HepG2 (cell line): Measurements from ENCODE around the gene PCDH12. TPM values are rescaled to one million over a fixed set of nuclear protein-coding genes. Genes with fewer than 3 reads are reported as not detected.

Source experiments
- ELF1 ChIP-seq: sonication (generic); formaldehyde crosslinking; IDR thresholded peaks from 2 replicates; pipeline ENCODE4 v1.4.0; 2020; ENCODE audit warnings: missing genetic modification reagents
- JUN ChIP-seq: sonication (generic); formaldehyde crosslinking; IDR thresholded peaks from 2 replicates; pipeline ENCODE4 v1.4.0; 2020; ENCODE audit warnings: mild to moderate bottlenecking, missing genetic modification reagents
- KAT8 ChIP-seq: IDR thresholded peaks from 2 replicates; pipeline ENCODE4 v1.6.1; 2016; ENCODE audit warnings: missing genetic modification reagents, missing compliant biosample characterization
- KDM5B ChIP-seq: sonication (generic); formaldehyde crosslinking; IDR thresholded peaks from 2 replicates; pipeline ENCODE4 v1.4.0; 2020; ENCODE audit warnings: missing genetic modification reagents, mild to moderate bottlenecking, borderline replicate concordance
- MED8 ChIP-seq: sonication (generic); formaldehyde crosslinking; IDR thresholded peaks from 2 replicates; pipeline ENCODE4 v1.8.1; 2023; ENCODE audit warnings: mild to moderate bottlenecking, missing genetic modification reagents; ENCODE audit not compliant: insufficient replicate concordance
- SOX6 ChIP-seq, 2 experiments: fragments of 450-650 bp in 1 of 2; sonication (generic) in 1 of 2; formaldehyde crosslinking in 1 of 2; IDR thresholded peaks; 2 replicates each; pipeline versions ENCODE4 v1.4.0 to v1.6.1; 2017 to 2020; ENCODE audit warnings: antibody characterized with exemption in 1 of 2, mild to moderate bottlenecking in 1 of 2, missing genetic modification reagents in 1 of 2
- SPEN ChIP-seq: sonication (generic); formaldehyde crosslinking; IDR thresholded peaks from 2 replicates; pipeline ENCODE4 v1.5.1; 2020; ENCODE audit warnings: low read depth, mild to moderate bottlenecking, missing genetic modification reagents
- ZFX ChIP-seq: sonication (generic); formaldehyde crosslinking; IDR thresholded peaks from 2 replicates; pipeline ENCODE4 v1.4.0; 2020; ENCODE audit warnings: mild to moderate bottlenecking, low read depth, missing genetic modification reagents, moderate library complexity
- ZNF556 ChIP-seq: sonication (generic); formaldehyde crosslinking; IDR thresholded peaks from 2 replicates; pipeline ENCODE4 v1.4.0; 2020; ENCODE audit warnings: mild to moderate bottlenecking, missing genetic modification reagents, borderline replicate concordance
- ZNF614 ChIP-seq: IDR thresholded peaks from 2 replicates; pipeline ENCODE4 v1.6.1; 2018; ENCODE audit warnings: missing biosample characterization, missing genetic modification reagents, inconsistent platforms, borderline replicate concordance
- polyA plus RNA-seq, 8 experiments: library from polyadenylated mRNA; depleted of rRNA in 3 of 8; stranded (reverse) in 7 of 8; unstranded in 1 of 8; fragments of >200 nt; fragmentation: Illumina TruSeq in 4 of 8; extraction: Trizol in 4 of 8; gene quantifications; 2 replicates each; pipeline versions ENCODE4 v1.2.1 to v1.2.3, GENCODE V29; 2011 to 2016; ENCODE audit warnings: low read depth in 4 of 8, missing spikeins in 1 of 8, mixed read lengths in 1 of 8; ENCODE audit not compliant: insufficient read depth in 1 of 8
- total RNA-seq, 5 experiments: library from RNA; depleted of rRNA; stranded (reverse); fragments of >200 nt; fragmentation: Illumina TruSeq; extraction: Trizol; gene quantifications; 2 replicates each; pipeline ENCODE4 v1.2.3, GENCODE V29; 2016; ENCODE audit warnings: low read depth in 1 of 5
- TF ChIP-seq, protein P1 (sequence below): sonication (generic); formaldehyde crosslinking; IDR thresholded peaks from 2 replicates; pipeline ENCODE4 v1.5.0; 2020; ENCODE audit warnings: mild to moderate bottlenecking, missing genetic modification reagents, moderate library complexity
- TF ChIP-seq, protein P2 (sequence below), 2 experiments: sonication (generic) in 1 of 2; formaldehyde crosslinking in 1 of 2; IDR thresholded peaks; 2 replicates each; pipeline versions ENCODE4 v1.4.0 to v1.6.1; 2018 to 2020; ENCODE audit warnings: missing genetic modification reagents in 2 of 2, borderline replicate concordance in 1 of 2, low read depth in 1 of 2, mild to moderate bottlenecking in 1 of 2, missing biosample characterization in 1 of 2
- TF ChIP-seq, protein P3 (sequence below): sonication (generic); formaldehyde crosslinking; IDR thresholded peaks from 2 replicates; pipeline ENCODE4 v1.5.1; 2020; ENCODE audit warnings: missing genetic modification reagents, mild to moderate bottlenecking, borderline replicate concordance
- TF ChIP-seq, protein P4 (sequence below): sonication (generic); formaldehyde crosslinking; conservative IDR thresholded peaks from 2 replicates; pipeline ENCODE4 v1.4.0; 2020; ENCODE audit warnings: mild to moderate bottlenecking, missing genetic modification reagents, moderate library complexity

PCDH12 gene
- total and polyA plus RNA-seq, 2 of the 13 experiments (the other 11 are each of a cell fraction or from before 2014, with no cell fraction given) = not detected

DNA sequence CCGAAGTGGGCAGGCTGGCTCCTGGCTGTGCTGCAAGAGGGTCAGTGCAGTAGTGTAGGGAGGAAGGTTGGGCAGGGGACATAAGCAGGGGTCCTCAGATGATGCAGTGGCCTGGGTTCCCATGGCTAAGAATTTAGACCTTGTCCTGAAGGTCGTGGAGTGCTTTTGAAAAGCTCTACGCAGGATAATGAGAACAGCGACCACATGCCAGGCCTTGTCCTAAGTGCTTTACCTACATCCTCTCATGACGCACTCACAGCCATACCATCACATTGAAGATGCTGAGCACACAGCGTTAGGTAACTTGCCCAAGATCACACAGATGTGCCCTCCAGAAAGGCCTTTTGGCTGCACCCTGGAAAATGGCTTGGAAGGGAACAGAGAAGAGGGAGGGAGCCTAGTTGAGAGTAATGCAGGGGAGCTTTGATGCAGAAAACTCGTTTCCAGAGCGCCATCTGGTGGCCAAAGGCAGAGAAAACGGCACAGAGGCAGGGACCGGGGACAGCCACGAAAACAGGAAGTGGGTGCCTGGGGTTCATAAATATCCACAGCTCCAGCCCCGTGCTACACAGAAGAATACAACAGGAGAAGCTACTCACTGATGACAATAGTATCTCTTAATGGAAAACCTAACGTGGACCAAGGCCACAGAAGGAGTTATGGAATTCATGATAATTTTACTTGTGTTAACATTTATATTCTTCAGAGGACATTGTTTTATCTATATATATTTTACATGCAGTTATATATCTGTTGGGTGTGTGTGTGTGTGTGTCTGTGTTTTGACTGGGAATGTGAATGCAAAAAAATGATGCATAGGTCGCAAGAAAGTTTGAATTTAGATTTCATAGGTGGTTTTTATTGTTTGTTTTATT lies 2.7 kb upstream of the PCDH12 start (continued):
- TF ChIP-seq, protein P1, sequence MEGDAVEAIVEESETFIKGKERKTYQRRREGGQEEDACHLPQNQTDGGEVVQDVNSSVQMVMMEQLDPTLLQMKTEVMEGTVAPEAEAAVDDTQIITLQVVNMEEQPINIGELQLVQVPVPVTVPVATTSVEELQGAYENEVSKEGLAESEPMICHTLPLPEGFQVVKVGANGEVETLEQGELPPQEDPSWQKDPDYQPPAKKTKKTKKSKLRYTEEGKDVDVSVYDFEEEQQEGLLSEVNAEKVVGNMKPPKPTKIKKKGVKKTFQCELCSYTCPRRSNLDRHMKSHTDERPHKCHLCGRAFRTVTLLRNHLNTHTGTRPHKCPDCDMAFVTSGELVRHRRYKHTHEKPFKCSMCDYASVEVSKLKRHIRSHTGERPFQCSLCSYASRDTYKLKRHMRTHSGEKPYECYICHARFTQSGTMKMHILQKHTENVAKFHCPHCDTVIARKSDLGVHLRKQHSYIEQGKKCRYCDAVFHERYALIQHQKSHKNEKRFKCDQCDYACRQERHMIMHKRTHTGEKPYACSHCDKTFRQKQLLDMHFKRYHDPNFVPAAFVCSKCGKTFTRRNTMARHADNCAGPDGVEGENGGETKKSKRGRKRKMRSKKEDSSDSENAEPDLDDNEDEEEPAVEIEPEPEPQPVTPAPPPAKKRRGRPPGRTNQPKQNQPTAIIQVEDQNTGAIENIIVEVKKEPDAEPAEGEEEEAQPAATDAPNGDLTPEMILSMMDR = peak; percentile 94
- TF ChIP-seq SPEN (peak; percentile 43; the same call in 1 of the 2 replicates), JUN (CRISPR knock-in tag) (peak; percentile 43; the same call in 1 of the 2 replicates), ELF1 (CRISPR knock-in tag) (peak; percentile 88), MED8 (CRISPR knock-in tag) (no peak), ZNF556 (CRISPR knock-in tag) (0 out of 2 replicates have a peak, but pooled peaks have one; percentile 61), ZNF614 (CRISPR knock-in tag) (peak; percentile 41; the same call in 1 of the 2 replicates), ZFX (CRISPR knock-in tag) (peak; percentile 33; the same call in 1 of the 2 replicates), SOX6 (IDR thresholded peaks at IDR 0.05) (no peak), SOX6 (CRISPR knock-in tag; IDR thresholded peaks at IDR 0.05) (0 out of 2 replicates have a peak, but pooled peaks have one; percentile 7), KAT8 (CRISPR knock-in tag) (peak; percentile 62; the same call in 1 of the 2 replicates), KDM5B (0 out of 2 replicates have a peak, but pooled peaks have one; percentile 26)
- TF ChIP-seq, protein P2, sequence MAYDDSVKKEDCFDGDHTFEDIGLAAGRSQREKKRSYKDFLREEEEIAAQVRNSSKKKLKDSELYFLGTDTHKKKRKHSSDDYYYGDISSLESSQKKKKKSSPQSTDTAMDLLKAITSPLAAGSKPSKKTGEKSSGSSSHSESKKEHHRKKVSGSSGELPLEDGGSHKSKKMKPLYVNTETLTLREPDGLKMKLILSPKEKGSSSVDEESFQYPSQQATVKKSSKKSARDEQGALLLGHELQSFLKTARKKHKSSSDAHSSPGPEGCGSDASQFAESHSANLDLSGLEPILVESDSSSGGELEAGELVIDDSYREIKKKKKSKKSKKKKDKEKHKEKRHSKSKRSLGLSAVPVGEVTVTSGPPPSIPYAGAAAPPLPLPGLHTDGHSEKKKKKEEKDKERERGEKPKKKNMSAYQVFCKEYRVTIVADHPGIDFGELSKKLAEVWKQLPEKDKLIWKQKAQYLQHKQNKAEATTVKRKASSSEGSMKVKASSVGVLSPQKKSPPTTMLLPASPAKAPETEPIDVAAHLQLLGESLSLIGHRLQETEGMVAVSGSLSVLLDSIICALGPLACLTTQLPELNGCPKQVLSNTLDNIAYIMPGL (CRISPR knock-in tag; IDR thresholded peaks at IDR 0.05; ENCODE audit: borderline replicate concordance in 1 of 2, low read depth in 1 of 2) = peak; percentile 58 to 85
- TF ChIP-seq, protein P3, sequence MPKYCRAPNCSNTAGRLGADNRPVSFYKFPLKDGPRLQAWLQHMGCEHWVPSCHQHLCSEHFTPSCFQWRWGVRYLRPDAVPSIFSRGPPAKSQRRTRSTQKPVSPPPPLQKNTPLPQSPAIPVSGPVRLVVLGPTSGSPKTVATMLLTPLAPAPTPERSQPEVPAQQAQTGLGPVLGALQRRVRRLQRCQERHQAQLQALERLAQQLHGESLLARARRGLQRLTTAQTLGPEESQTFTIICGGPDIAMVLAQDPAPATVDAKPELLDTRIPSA (CRISPR knock-in tag) = no peak
- TF ChIP-seq, protein P4, sequence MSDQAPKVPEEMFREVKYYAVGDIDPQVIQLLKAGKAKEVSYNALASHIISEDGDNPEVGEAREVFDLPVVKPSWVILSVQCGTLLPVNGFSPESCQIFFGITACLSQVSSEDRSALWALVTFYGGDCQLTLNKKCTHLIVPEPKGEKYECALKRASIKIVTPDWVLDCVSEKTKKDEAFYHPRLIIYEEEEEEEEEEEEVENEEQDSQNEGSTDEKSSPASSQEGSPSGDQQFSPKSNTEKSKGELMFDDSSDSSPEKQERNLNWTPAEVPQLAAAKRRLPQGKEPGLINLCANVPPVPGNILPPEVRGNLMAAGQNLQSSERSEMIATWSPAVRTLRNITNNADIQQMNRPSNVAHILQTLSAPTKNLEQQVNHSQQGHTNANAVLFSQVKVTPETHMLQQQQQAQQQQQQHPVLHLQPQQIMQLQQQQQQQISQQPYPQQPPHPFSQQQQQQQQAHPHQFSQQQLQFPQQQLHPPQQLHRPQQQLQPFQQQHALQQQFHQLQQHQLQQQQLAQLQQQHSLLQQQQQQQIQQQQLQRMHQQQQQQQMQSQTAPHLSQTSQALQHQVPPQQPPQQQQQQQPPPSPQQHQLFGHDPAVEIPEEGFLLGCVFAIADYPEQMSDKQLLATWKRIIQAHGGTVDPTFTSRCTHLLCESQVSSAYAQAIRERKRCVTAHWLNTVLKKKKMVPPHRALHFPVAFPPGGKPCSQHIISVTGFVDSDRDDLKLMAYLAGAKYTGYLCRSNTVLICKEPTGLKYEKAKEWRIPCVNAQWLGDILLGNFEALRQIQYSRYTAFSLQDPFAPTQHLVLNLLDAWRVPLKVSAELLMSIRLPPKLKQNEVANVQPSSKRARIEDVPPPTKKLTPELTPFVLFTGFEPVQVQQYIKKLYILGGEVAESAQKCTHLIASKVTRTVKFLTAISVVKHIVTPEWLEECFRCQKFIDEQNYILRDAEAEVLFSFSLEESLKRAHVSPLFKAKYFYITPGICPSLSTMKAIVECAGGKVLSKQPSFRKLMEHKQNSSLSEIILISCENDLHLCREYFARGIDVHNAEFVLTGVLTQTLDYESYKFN (CRISPR knock-in tag) = 0 out of 2 replicates have a peak, but pooled peaks have one; percentile 13
